Measurements from ENCODE around the gene CLEC6A.

The CLEC6A gene

GRCh38 chr12:8508910-8509841, 53.4 kb downstream of the CLEC6A start:
- DNase-seq (ENCODE audit: insufficient read length, low spot score) (no peak), FAIRE-seq (no peak)
- no peak for TF ChIP-seq POLR2A (IDR thresholded peaks at IDR 0.05; ENCODE audit: low read depth, low read length)

GRCh38 chr12:8513256-8513655, 57.5 kb downstream of the CLEC6A start, which contains the start of gene CLEC4D:
CLEC4D (plus strand) TSS chr12:8513503; CDS start chr12:8513733, 230 bp downstream.
- DNase-seq (ENCODE audit: insufficient read length, low spot score) (no peak), FAIRE-seq (no peak)
- TF ChIP-seq POLR2A (IDR thresholded peaks at IDR 0.05; ENCODE audit: low read depth, low read length): no peak

- TF ChIP-seq POLR2A (IDR thresholded peaks at IDR 0.05; ENCODE audit: low read depth, low read length): no peak
- FAIRE-seq (no peak), DNase-seq (ENCODE audit: insufficient read length, low spot score) (no peak)
Observed at GRCh38 chr12:8517971-8518370, 62.2 kb downstream of the CLEC6A start.

- no peak for TF ChIP-seq POLR2A (IDR thresholded peaks at IDR 0.05; ENCODE audit: low read depth, low read length)
- FAIRE-seq (no peak), DNase-seq (ENCODE audit: insufficient read length, low spot score) (no peak)
Observed at GRCh38 chr12:8519171-8519570, 63.4 kb downstream of the CLEC6A start.

- FAIRE-seq (no peak), DNase-seq (ENCODE audit: insufficient read length, low spot score) (no peak)
- TF ChIP-seq POLR2A (IDR thresholded peaks at IDR 0.05; ENCODE audit: low read depth, low read length): no peak
Observed at GRCh38 chr12:8527250-8528130, 71.7 kb downstream of the CLEC6A start.
